CD4-positive, alpha-beta T cell treated with Interleukin-10 for 1 hour (primary cell): Measurements from ENCODE around the gene TALDO1.
A peak's percentile ranks its signal among the peaks of the same experiment; 100 is the strongest.

Source experiments
- DNase-seq: peaks from one replicate; pipeline ENCODE4 v3.0.0-alpha.2; 2020

Gene TALDO1

GRCh38 chr11:788953-789940 is 42.0 kb downstream of the TALDO1 start:
- DNase-seq = no peak

- DNase-seq = peak; percentile 46
These were observed 42.7 kb downstream of the TALDO1 start, which contains the start of gene CEND1 for GRCh38 chr11:789943-790342. Gene CEND1 (minus strand): TSS chr11:790090. CDS start chr11:788576, 1,514 bp downstream.

- no peak for DNase-seq
These were observed 43.7 kb downstream of the TALDO1 start for GRCh38 chr11:790721-791564.

- no peak for DNase-seq
These were observed 44.6 kb downstream of the TALDO1 start for GRCh38 chr11:791658-792534.

- DNase-seq = no peak
These were observed 45.2 kb downstream of the TALDO1 start for GRCh38 chr11:792535-792821.

- no peak for DNase-seq
These were observed 45.6 kb downstream of the TALDO1 start for GRCh38 chr11:792873-793272.

GRCh38 chr11:793556-793955 is 46.3 kb downstream of the TALDO1 start:
- no peak for DNase-seq

- no peak for DNase-seq
These were observed 46.9 kb downstream of the TALDO1 start for GRCh38 chr11:794013-794765.

- DNase-seq = no peak
These were observed 47.7 kb downstream of the TALDO1 start for GRCh38 chr11:794766-795633.

GRCh38 chr11:795634-796564 is 48.6 kb downstream of the TALDO1 start:
- peak; percentile 82 for DNase-seq

GRCh38 chr11:796565-797295 is 49.5 kb downstream of the TALDO1 start:
- no peak for DNase-seq

- DNase-seq = peak; percentile 88
These were observed 50.2 kb downstream of the TALDO1 start for GRCh38 chr11:797296-798092.

- peak; percentile 85 for DNase-seq
These were observed 50.9 kb downstream of the TALDO1 start, which contains the start of gene SLC25A22 for GRCh38 chr11:798093-798713. Gene SLC25A22 (minus strand): TSS chr11:798281. CDS start chr11:795006, 3,275 bp downstream.

- DNase-seq = no peak
These were observed 52.5 kb downstream of the TALDO1 start for GRCh38 chr11:799641-800316.

- no peak for DNase-seq
These were observed 53.2 kb downstream of the TALDO1 start for GRCh38 chr11:800473-800872.

- no peak for DNase-seq
These were observed 54.0 kb downstream of the TALDO1 start for GRCh38 chr11:801097-801780.
